LNCAP (cell line): ENCODE results near the gene C11orf86.

Experiments used
- CTCF ChIP-seq: fragments of 450-650 bp; IDR thresholded peaks from 2 replicates; pipeline ENCODE4 v1.5.1; 2017; ENCODE audit warnings: mild to moderate bottlenecking

C11orf86 gene

GRCh38 chr11:66958232-66958955 is 16.7 kb upstream of the C11orf86 start, which contains the start of gene PC:
TSS of gene PC (minus strand) at chr11:66958383. CDS start at chr11:66872159, 86,224 bp downstream.
- TF ChIP-seq CTCF, result no peak

GRCh38 chr11:66958956-66959274 is 16.2 kb upstream of the C11orf86 start:
- TF ChIP-seq CTCF, result no peak

- no peak for TF ChIP-seq CTCF
Measured at GRCh38 chr11:66962247-66962646, 12.9 kb upstream of the C11orf86 start.

GRCh38 chr11:66962801-66963200 is 12.3 kb upstream of the C11orf86 start:
- no peak for TF ChIP-seq CTCF

GRCh38 chr11:66964495-66964894 is 10.6 kb upstream of the C11orf86 start:
- TF ChIP-seq CTCF, result no peak

- TF ChIP-seq CTCF, result no peak
Measured at GRCh38 chr11:66966351-66966750, 8.8 kb upstream of the C11orf86 start.

GRCh38 chr11:66967670-66968425 is 7.3 kb upstream of the C11orf86 start:
- TF ChIP-seq CTCF, result no peak
